Airway epithelial cell (primary cell): ENCODE data around the gene NEAT1. TPM values are rescaled to one million over a fixed set of nuclear protein-coding genes. Genes with fewer than 3 reads are reported as not detected.

ENCODE experiments used
- total RNA-seq: library from RNA; depleted of rRNA; stranded (reverse); fragments of >200 nt; gene quantifications from 2 replicates; pipeline ENCODE4 v1.2.3, GENCODE V29; 2015

The NEAT1 gene
- 23.1 and 31.5 TPM in 2 replicates for total RNA-seq

GRCh38 chr11:65422633-65423515 lies at the start of gene NEAT1:
NEAT1 (plus strand) TSS chr11:65422798.

GRCh38 chr11:65382033-65382803 lies 40.4 kb upstream of the NEAT1 start, which contains the start of gene SLC25A45:
SLC25A45 (minus strand) TSS chr11:65382646; CDS start chr11:65381951, 695 bp downstream.

GRCh38 chr11:65386307-65387140 lies 36.1 kb upstream of the NEAT1 start, which contains the start of gene FRMD8:
FRMD8 (plus strand) TSS chr11:65386637; CDS start chr11:65387037, 400 bp downstream.

Other genes starting within 250 kb of the NEAT1 start
- 594 and 598 TPM in 2 replicates for gene CAPN1, start 240.9 kb upstream of the NEAT1 start, total RNA-seq
- gene POLA2, start 160.8 kb upstream of the NEAT1 start, total RNA-seq: 15.4 and 51.9 TPM in 2 replicates
- 6.1 and 9.5 TPM in 2 replicates for gene CDC42EP2, start 107.9 kb upstream of the NEAT1 start, total RNA-seq
- 27.9 and 29.6 TPM in 2 replicates for gene DPF2, start 88.9 kb upstream of the NEAT1 start, total RNA-seq
- gene TIGD3, start 68.0 kb upstream of the NEAT1 start, total RNA-seq: 0.07 TPM in 1 of 2 replicates, not detected in the other
- 0.09 and 0.56 TPM in 2 replicates for gene SLC25A45, start 40.2 kb upstream of the NEAT1 start, total RNA-seq
- 116 and 142 TPM in 2 replicates for gene FRMD8, start 36.2 kb upstream of the NEAT1 start, total RNA-seq
- 1,648 and 1,826 TPM in 2 replicates for gene MALAT1, start 76.2 kb downstream of the NEAT1 start, total RNA-seq
- gene SCYL1, start 102.3 kb downstream of the NEAT1 start, total RNA-seq: 62.1 and 72.4 TPM in 2 replicates
- 47.3 and 70.5 TPM in 2 replicates for gene LTBP3, start 135.6 kb downstream of the NEAT1 start, total RNA-seq
- gene ZNRD2, start 147.7 kb downstream of the NEAT1 start, total RNA-seq: 66.6 and 104 TPM in 2 replicates
- gene FAM89B, start 149.7 kb downstream of the NEAT1 start, total RNA-seq: 34.2 and 40.8 TPM in 2 replicates
- gene EHBP1L1, start 153.3 kb downstream of the NEAT1 start, total RNA-seq: 40.9 and 63.1 TPM in 2 replicates
- gene KCNK7, start 173.0 kb downstream of the NEAT1 start, total RNA-seq: 2.9 and 5.2 TPM in 2 replicates
- 32.6 and 39.1 TPM in 2 replicates for gene MAP3K11, start 191.4 kb downstream of the NEAT1 start, total RNA-seq
- gene PCNX3, start 193.0 kb downstream of the NEAT1 start, total RNA-seq: 33.0 and 43.0 TPM in 2 replicates
- gene SIPA1, start 215.3 kb downstream of the NEAT1 start, total RNA-seq: 9.7 and 14.6 TPM in 2 replicates
- gene RELA, start 240.1 kb downstream of the NEAT1 start, total RNA-seq: 35.5 and 68.3 TPM in 2 replicates